ENCODE data around the gene B3GNT7. TPM values are rescaled to one million over a fixed set of nuclear protein-coding genes. Genes with fewer than 3 reads are reported as not detected.
"Not testable (repeated sequence)": the region's sequence is repeated elsewhere in the genome, so short reads cannot be mapped to it uniquely, and the experiment has no call there.

Gene B3GNT7
- total and polyA plus RNA-seq, 5 donors from 2014 or later: not detected

DNA sequence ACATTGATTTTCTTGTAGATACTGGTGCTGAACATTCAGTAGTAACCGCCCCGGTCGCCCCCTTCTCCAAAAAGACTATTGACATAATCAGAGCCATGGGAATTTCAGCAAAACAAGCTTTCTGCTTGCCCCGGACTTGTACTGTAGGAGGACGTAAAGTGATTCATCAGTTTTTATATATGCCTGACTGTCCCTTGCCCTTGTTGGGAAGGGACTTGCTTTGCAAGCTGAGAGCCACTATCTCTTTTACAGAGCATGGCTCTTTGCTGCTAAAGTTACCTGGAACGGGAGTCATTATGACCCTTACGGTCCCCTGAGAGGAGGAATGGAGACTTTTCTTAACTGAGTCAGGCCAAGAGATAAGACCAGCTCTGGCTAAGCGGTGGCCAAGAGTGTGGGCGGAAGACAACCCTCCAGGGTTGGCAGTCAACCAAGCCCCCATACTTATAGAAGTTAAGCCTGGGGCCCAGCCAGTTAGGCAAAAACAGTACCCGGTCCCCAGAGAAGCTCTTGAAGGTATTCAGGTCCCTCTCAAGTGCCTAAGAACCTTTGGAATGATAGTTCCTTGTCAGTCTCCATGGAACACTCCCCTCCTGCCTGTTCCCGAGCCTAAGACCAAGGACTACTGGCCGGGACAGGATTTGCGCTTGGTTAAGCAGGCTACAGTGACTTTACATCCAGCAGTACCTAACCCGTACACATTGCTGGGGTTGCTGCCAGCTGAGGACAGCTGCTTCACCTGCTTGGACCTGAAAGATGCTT, 8.1 kb downstream of the B3GNT7 start:
- not testable (repeated sequence) for H3K4me3 ChIP-seq (ENCODE audit: low read depth, low read length); H3K9me3 ChIP-seq (ENCODE audit: control insufficient read depth in 2 of 2, low read length in 2 of 2); H3K4me1 ChIP-seq (ENCODE audit: control insufficient read depth, insufficient read depth, low read length, poor library complexity, severe bottlenecking); ATAC-seq (ENCODE audit: low read depth in 2 of 2); H3K4me3 Mint-ChIP-seq; H3K36me3 Mint-ChIP-seq; H3K27me3 ChIP-seq (ENCODE audit: control insufficient read depth, insufficient read depth, low read length); H3K27ac Mint-ChIP-seq; H3K27ac ChIP-seq (ENCODE audit: insufficient read depth, low read length, poor library complexity, severe bottlenecking); DNase-seq; H3K9me3 Mint-ChIP-seq; H3K36me3 ChIP-seq (ENCODE audit: control insufficient read depth, insufficient read depth, low read length)
- peaks cover 32% of the 10 kb centered on the region for H3K27me3 Mint-ChIP-seq
- peaks cover 0 to 19% (median 9%) of the 10 kb centered on the region in 4 donors for H3K4me1 Mint-ChIP-seq

DNA sequence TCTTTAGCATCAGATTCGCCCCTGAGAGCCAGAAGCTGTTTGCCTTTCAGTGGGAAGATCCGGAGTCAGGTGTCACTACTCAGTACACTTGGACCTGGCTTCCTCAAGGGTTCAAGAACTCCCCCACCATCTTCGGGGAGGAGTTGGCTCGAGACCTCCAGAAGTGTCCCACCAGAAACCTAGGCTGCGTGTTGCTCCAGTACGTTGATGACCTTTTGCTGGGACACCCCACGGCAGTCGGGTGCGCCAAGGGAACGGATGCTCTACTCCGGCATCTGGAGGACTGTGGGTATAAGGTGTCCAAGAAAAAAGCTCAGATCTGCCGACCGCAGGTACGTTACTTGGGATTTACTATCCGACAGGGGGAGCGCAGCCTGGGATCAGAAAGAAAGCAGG, 8.7 kb downstream of the B3GNT7 start:
- Mint-ChIP-seq H3K4me1 (peaks cover 0 to 19% (median 9%) of the 10 kb centered on the region in 4 donors), H3K27me3 (peaks cover 31% of the 10 kb centered on the region)
- not testable (repeated sequence) for H3K27me3 ChIP-seq (ENCODE audit: control insufficient read depth, insufficient read depth, low read length); H3K27ac Mint-ChIP-seq; H3K36me3 Mint-ChIP-seq; H3K9me3 ChIP-seq (ENCODE audit: control insufficient read depth in 2 of 2, low read length in 2 of 2); H3K36me3 ChIP-seq (ENCODE audit: control insufficient read depth, insufficient read depth, low read length); H3K4me1 ChIP-seq (ENCODE audit: control insufficient read depth, insufficient read depth, low read length, poor library complexity, severe bottlenecking); H3K4me3 ChIP-seq (ENCODE audit: low read depth, low read length); H3K27ac ChIP-seq (ENCODE audit: insufficient read depth, low read length, poor library complexity, severe bottlenecking); H3K4me3 Mint-ChIP-seq; DNase-seq; H3K9me3 Mint-ChIP-seq; ATAC-seq (ENCODE audit: low read depth in 2 of 2)

DNA sequence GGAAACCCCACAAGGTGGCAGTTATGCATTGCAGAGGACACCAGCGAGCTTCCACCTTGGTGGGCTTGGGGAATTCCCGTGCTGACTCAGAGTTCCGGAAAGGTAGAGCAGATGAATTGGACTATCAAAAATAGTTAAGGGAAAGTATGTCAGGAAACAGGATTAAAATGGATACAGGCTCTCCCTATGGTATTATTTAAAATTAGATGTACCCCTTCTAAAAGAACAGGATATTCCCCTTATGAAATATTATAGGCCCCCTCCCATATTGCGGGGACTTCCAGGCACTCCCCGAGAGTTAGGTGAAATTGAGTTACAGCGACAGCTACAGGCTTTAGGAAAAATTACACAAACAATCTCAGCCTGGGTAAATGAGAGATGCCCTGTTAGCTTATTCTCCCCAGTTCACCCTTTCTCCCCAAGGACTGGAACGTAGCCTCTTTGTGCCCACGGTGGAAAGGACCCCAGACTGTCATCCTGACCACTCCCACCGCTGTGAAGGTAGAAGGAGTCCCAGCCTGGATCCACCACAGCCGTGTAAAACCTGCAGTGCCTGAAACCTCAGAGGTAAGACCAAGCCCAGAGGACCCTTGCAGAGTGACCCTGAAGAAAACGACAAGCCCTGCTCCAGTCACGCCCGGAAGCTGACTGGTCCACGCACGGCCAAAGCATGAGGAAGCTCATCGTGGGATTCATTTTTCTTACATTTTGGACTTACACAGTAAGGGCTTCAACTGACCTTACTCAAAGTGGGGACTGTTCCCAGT, 10.3 kb downstream of the B3GNT7 start:
- peaks cover 34% of the 10 kb centered on the region for H3K27me3 Mint-ChIP-seq
- ATAC-seq (ENCODE audit: low read depth in 2 of 2); H3K27ac ChIP-seq (ENCODE audit: insufficient read depth, low read length, poor library complexity, severe bottlenecking); H3K4me1 ChIP-seq (ENCODE audit: control insufficient read depth, insufficient read depth, low read length, poor library complexity, severe bottlenecking); H3K36me3 Mint-ChIP-seq; DNase-seq; H3K9me3 Mint-ChIP-seq; H3K4me3 Mint-ChIP-seq; H3K36me3 ChIP-seq (ENCODE audit: control insufficient read depth, insufficient read depth, low read length); H3K27me3 ChIP-seq (ENCODE audit: control insufficient read depth, insufficient read depth, low read length); H3K4me3 ChIP-seq (ENCODE audit: low read depth, low read length): not testable (repeated sequence)
- peak overlapping the region in 1 of 3 donors; percentile 60 for H3K27ac Mint-ChIP-seq
- peaks cover 2 to 11% of the 10 kb centered on the region in 2 experiments for H3K9me3 ChIP-seq (ENCODE audit: control insufficient read depth in 2 of 2, low read length in 2 of 2)
- H3K4me1 Mint-ChIP-seq: peaks cover 0 to 19% (median 9%) of the 10 kb centered on the region in 4 donors

DNA sequence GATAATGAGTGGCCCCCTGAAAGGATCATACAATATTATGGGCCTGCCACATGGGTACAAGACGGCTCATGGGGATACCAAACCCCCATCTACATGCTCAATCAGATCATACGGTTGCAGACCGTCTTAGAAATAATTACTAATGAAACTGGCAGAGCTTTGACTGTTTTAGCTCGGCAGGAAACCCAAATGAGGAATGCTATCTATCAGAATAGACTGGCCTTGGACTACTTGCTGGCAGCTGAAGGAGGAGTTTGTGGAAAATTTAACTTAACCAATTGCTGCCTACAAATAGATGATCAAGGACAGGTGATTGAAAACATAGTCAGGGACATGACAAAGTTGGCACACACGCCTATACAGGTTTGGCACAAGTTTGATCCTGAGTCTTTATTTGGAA, 12.2 kb downstream of the B3GNT7 start:
- not testable (repeated sequence) for DNase-seq

DNA sequence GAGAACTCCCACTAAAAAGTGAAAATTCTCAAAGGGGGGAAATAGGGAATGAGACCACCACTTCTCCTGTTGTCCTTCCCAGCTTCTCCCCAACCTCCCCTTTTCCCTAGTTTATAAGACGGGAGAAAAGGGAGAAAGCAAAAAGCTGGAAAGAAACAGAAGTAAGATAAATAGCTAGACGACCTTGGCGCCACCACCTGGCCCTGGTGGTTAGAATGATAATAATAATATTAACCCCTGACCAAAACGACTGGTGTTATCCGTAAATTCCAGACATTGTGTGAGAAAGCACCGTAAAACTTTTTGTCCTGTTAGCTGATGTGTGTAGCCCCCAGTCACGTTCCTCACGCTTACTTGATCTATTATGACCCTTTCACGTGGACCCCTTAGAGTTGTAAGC, 12.8 kb downstream of the B3GNT7 start:
- not testable (repeated sequence) for H3K27ac Mint-ChIP-seq; H3K9me3 Mint-ChIP-seq; H3K36me3 ChIP-seq (ENCODE audit: control insufficient read depth, insufficient read depth, low read length); H3K4me3 ChIP-seq (ENCODE audit: low read depth, low read length); DNase-seq; H3K27ac ChIP-seq (ENCODE audit: insufficient read depth, low read length, poor library complexity, severe bottlenecking); H3K36me3 Mint-ChIP-seq; ATAC-seq (ENCODE audit: low read depth in 2 of 2)
- H3K4me1 ChIP-seq (ENCODE audit: control insufficient read depth, insufficient read depth, low read length, poor library complexity, severe bottlenecking): peaks cover 15% of the 10 kb centered on the region
- peaks cover 3 to 14% of the 10 kb centered on the region in 2 experiments for H3K9me3 ChIP-seq (ENCODE audit: control insufficient read depth in 2 of 2, low read length in 2 of 2)
- peaks cover 12% of the 10 kb centered on the region for H3K27me3 ChIP-seq (ENCODE audit: control insufficient read depth, insufficient read depth, low read length)
- peak overlapping the region in 1 of 4 donors; percentile 1 for H3K4me3 Mint-ChIP-seq
- H3K4me1 Mint-ChIP-seq: peaks cover 0 to 26% (median 13%) of the 10 kb centered on the region in 4 donors
- H3K27me3 Mint-ChIP-seq: peaks cover 40% of the 10 kb centered on the region

More for the DNA sequence above, 12.2 kb downstream of the B3GNT7 start:
- peaks cover 15% of the 10 kb centered on the region for H3K4me1 ChIP-seq (ENCODE audit: control insufficient read depth, insufficient read depth, low read length, poor library complexity, severe bottlenecking)
- peaks cover 39% of the 10 kb centered on the region for H3K27me3 Mint-ChIP-seq
- peaks cover 11% of the 10 kb centered on the region for H3K27me3 ChIP-seq (ENCODE audit: control insufficient read depth, insufficient read depth, low read length)
- H3K4me3 ChIP-seq (ENCODE audit: low read depth, low read length); H3K36me3 Mint-ChIP-seq; H3K9me3 Mint-ChIP-seq; H3K36me3 ChIP-seq (ENCODE audit: control insufficient read depth, insufficient read depth, low read length); H3K27ac Mint-ChIP-seq; H3K4me3 Mint-ChIP-seq; H3K27ac ChIP-seq (ENCODE audit: insufficient read depth, low read length, poor library complexity, severe bottlenecking); ATAC-seq (ENCODE audit: low read depth in 2 of 2): not testable (repeated sequence)
- H3K4me1 Mint-ChIP-seq: peaks cover 0 to 25% (median 13%) of the 10 kb centered on the region in 4 donors
- peaks cover 3 to 14% of the 10 kb centered on the region in 2 experiments for H3K9me3 ChIP-seq (ENCODE audit: control insufficient read depth in 2 of 2, low read length in 2 of 2)

DNA sequence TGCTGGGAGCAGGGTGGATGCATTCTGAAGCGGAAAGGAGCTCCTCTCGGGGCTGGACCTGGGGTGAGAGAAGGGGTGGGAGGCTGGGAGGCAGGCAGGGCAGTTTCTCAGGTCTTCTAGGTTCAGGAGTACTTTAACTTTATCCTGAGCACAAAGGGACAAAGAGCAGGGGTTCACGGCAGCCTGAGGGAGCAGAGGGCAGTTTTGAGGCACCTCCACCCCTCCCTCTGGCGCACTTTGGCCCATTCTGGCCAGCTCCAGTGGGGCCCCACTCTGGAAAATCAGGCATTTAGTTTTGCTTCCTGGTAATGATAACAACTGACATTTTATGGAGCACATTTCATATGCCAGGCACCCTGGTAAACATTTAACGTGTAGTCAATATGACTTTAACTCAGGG, 14.3 kb downstream of the B3GNT7 start:
- H3K36me3 ChIP-seq (ENCODE audit: control insufficient read depth, insufficient read depth, low read length): no peaks in the 10 kb centered on the region

DNA sequence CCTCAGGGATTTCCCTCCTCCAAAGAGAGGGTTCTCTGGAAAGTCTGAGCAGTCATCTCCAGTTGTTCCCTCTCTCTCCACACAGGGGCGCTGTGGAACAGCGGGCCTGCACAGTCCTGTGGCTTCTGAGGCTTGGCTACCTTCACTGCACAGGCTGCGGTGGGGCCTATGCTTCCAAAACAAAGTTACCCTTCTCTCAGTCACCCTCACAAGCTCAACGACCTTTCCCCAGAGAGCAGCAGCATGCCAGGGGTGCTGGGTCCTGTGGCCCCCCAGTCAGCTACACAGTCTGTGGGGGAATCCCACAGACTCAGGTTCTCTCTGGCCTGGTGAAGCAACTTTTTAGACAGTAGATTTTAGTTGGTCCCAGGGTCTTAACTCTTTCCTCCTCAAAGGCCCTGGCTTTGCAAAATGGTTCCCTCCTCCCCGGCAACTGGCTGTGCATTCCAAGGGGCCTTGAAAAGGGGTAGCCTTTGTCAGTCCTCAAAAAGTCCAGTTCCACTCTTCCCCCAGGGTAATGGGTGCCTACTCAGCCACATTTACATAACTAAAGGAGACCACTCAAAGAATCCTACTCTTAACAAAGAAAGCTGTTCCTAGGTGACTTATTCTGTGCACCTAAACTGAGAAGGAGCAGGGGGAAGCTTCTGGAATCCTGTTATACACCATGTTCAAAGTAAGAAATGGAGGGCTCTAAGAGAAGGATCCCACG, 14.9 kb downstream of the B3GNT7 start:
- H3K9me3 ChIP-seq (ENCODE audit: control insufficient read depth in 2 of 2, low read length in 2 of 2): peaks cover 3 to 14% of the 10 kb centered on the region in 2 experiments
- Mint-ChIP-seq H3K27ac (no peak overlapping the region), H3K36me3 (no peaks in the 10 kb centered on the region), H3K4me1 (peaks cover 0 to 22% (median 11%) of the 10 kb centered on the region in 4 donors), H3K9me3 (peaks cover 0 to 5% (median 1%) of the 10 kb centered on the region in 7 donors), H3K4me3 (no peak overlapping the region), H3K27me3 (peaks cover 51% of the 10 kb centered on the region)
- DNase-seq (no peak), ATAC-seq (ENCODE audit: low read depth in 2 of 2) (no peak)
- peaks cover 15% of the 10 kb centered on the region for H3K4me1 ChIP-seq (ENCODE audit: control insufficient read depth, insufficient read depth, low read length, poor library complexity, severe bottlenecking)
- no peak overlapping the region for H3K27ac ChIP-seq (ENCODE audit: insufficient read depth, low read length, poor library complexity, severe bottlenecking)
- no peak overlapping the region for H3K4me3 ChIP-seq (ENCODE audit: low read depth, low read length)
- peaks cover 14% of the 10 kb centered on the region for H3K27me3 ChIP-seq (ENCODE audit: control insufficient read depth, insufficient read depth, low read length)
- no peaks in the 10 kb centered on the region for H3K36me3 ChIP-seq (ENCODE audit: control insufficient read depth, insufficient read depth, low read length)

More for the DNA sequence above, 14.3 kb downstream of the B3GNT7 start:
- H3K27me3 ChIP-seq (ENCODE audit: control insufficient read depth, insufficient read depth, low read length): peaks cover 14% of the 10 kb centered on the region
- Mint-ChIP-seq H3K4me3 (no peak overlapping the region), H3K27ac (no peak overlapping the region), H3K9me3 (peaks cover 0 to 5% (median 1%) of the 10 kb centered on the region in 7 donors), H3K36me3 (no peaks in the 10 kb centered on the region), H3K4me1 (peaks cover 0 to 26% (median 13%) of the 10 kb centered on the region in 4 donors), H3K27me3 (peaks cover 47% of the 10 kb centered on the region)
- peaks cover 15% of the 10 kb centered on the region for H3K4me1 ChIP-seq (ENCODE audit: control insufficient read depth, insufficient read depth, low read length, poor library complexity, severe bottlenecking)
- H3K4me3 ChIP-seq (ENCODE audit: low read depth, low read length): no peak overlapping the region
- DNase-seq: no peak
- H3K9me3 ChIP-seq (ENCODE audit: control insufficient read depth in 2 of 2, low read length in 2 of 2): peaks cover 3 to 14% of the 10 kb centered on the region in 2 experiments
- ATAC-seq (ENCODE audit: low read depth in 2 of 2): no peak
- H3K27ac ChIP-seq (ENCODE audit: insufficient read depth, low read length, poor library complexity, severe bottlenecking): no peak overlapping the region
